Measurements from ENCODE around the gene PER3. TPM values are rescaled to one million over a fixed set of nuclear protein-coding genes. Genes with fewer than 3 reads are reported as not detected.

The PER3 gene
- total and polyA plus RNA-seq, 9 of the 15 experiments (the other 6 are each of a cell fraction or from before 2014, with no cell fraction given): 11.9 to 22.5 (median 14.6) TPM

DNA sequence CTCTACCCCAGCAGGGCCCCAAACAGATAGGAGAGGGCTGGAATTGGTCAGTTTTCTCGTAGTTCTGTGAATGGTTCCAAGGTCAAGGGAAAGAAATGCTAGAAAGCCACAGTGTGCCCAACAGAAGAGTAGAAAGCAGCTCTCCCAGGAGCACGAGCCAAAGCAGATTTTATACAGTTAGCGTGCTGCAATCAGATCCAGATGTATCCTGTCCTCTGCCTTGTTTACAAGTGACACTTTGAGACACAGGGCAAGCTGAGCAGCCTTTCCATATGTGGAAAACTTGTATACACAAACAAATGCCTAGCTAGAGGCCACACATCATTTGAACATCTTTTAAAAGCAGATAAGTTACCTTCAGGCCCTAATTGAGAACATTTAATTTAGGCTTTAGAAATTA is 6.5 kb upstream of the PER3 start:
- Histone ChIP-seq H3K4me2 (ENCODE audit: insufficient read depth, low read length) (no peak overlapping the region), H3K4me3 (no peak overlapping the region), H3K4me1 (replicated peaks in 1 of 2; ENCODE audit: control insufficient read depth in 2 of 2, insufficient read depth in 2 of 2, low read length in 2 of 2) (peaks cover 0 to 2% of the 10 kb centered on the region in 2 experiments; a peak in 1 of 5 replicates), H3K36me3 (ENCODE audit: control insufficient read depth, insufficient read depth, low read length) (peaks cover 74% of the 10 kb centered on the region), H4K20me1 (replicated peaks; ENCODE audit: control insufficient read depth, insufficient read depth, low read length) (no peaks in the 10 kb centered on the region), H3K9me3 (replicated peaks; ENCODE audit: control insufficient read depth, insufficient read depth, low read depth, low read length) (no peaks in the 10 kb centered on the region), H3K9me1 (ENCODE audit: control insufficient read depth, insufficient read depth, low read length) (no peaks in the 10 kb centered on the region), H3K9ac (ENCODE audit: insufficient read depth in 1 of 2, low read depth in 2 of 2, low read length in 2 of 2) (no peak overlapping the region), H3K27me3 (ENCODE audit: control insufficient read depth in 2 of 2, insufficient read depth in 2 of 2, low read length in 2 of 2) (no peaks in the 10 kb centered on the region), H3K79me2 (ENCODE audit: control insufficient read depth, insufficient read depth, low read length) (peaks cover 25% of the 10 kb centered on the region), H3K27ac (ENCODE audit: extremely low read depth, low read depth, low read length) (no peak overlapping the region), H2AFZ (ENCODE audit: low read depth, low read length) (no peak overlapping the region)
- no peak for DNase-seq (ENCODE audit: extremely low read depth in 1 of 4, low spot score in 3 of 4)
- ChIA-PET CTCF (ENCODE audit: low intra/inter-chr PET ratio) (no interaction called here), POLR2A (no interaction called here)
- WGBS (ENCODE audit: insufficient coverage, low coverage, missing lambda C conversion rate): 92% methylated on average over 3 of the region's 3 CpGs
- ATAC-seq: no peak
- no peak for TF ChIP-seq MCM2 (IDR thresholded peaks at IDR 0.05; ENCODE audit: low read depth)
- no peak for TF ChIP-seq SP1 (CRISPR knock-in tag; IDR thresholded peaks at IDR 0.05)
- no peak for TF ChIP-seq DNMT1 (IDR thresholded peaks at IDR 0.05)
- TF ChIP-seq, protein P1, sequence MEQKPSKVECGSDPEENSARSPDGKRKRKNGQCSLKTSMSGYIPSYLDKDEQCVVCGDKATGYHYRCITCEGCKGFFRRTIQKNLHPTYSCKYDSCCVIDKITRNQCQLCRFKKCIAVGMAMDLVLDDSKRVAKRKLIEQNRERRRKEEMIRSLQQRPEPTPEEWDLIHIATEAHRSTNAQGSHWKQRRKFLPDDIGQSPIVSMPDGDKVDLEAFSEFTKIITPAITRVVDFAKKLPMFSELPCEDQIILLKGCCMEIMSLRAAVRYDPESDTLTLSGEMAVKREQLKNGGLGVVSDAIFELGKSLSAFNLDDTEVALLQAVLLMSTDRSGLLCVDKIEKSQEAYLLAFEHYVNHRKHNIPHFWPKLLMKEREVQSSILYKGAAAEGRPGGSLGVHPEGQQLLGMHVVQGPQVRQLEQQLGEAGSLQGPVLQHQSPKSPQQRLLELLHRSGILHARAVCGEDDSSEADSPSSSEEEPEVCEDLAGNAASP (IDR thresholded peaks at IDR 0.05): no peak
- TF ChIP-seq, protein P2, sequence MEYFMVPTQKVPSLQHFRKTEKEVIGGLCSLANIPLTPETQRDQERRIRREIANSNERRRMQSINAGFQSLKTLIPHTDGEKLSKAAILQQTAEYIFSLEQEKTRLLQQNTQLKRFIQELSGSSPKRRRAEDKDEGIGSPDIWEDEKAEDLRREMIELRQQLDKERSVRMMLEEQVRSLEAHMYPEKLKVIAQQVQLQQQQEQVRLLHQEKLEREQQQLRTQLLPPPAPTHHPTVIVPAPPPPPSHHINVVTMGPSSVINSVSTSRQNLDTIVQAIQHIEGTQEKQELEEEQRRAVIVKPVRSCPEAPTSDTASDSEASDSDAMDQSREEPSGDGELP (CRISPR knock-in tag; IDR thresholded peaks at IDR 0.05; ENCODE audit: borderline replicate concordance): no peak
- no peak for TF ChIP-seq MAFF (IDR thresholded peaks at IDR 0.05; ENCODE audit: low read length)
- in situ Hi-C loops (cut with MboI) (no loop called here), intact Hi-C loops (cut with micrococcal nuclease) (no loop called here)
- no peak for FAIRE-seq
- BruUV-seq (replicated peaks): no TSS peak

Measured in K562 (cell line).